Endothelial cell of umbilical vein (primary cell): ENCODE measurements around the gene IRX5. TPM values are rescaled to one million over a fixed set of nuclear protein-coding genes. Genes with fewer than 3 reads are reported as not detected.

ENCODE experiments used
- BruUV-seq: library from RNA; stranded (reverse); fragments of 400-500 nt; replicated peaks from 2 replicates; lab custom pipeline; 2021; lab: Mats Ljungman, UMichigan
- CTCF ChIA-PET: fragments of 300-600, 350-600 bp; sonication (Branson Sonifier 250); formaldehyde crosslinking; loops from one replicate; lab custom pipeline; 2021; ENCODE audit warnings: antibody characterized with exemption, inconsistent platforms; lab: Charles Lee
- POLR2A ChIA-PET: fragments of 300-600, 350-600 bp; sonication (Branson Sonifier 250); formaldehyde crosslinking; loops from one replicate; lab custom pipeline; 2021; ENCODE audit warnings: antibody characterized with exemption, inconsistent platforms; lab: Charles Lee
- DNase-seq: peaks from one replicate; pipeline ENCODE4 v3.0.0-alpha.2; 2011; ENCODE audit warnings: low read depth, low spot score
- FAIRE-seq: peaks from 2 replicates; lab custom pipeline; 2011; peaks lifted over from hg19 to GRCh38; lab: Jason Lieb, UNC
- H2AFZ ChIP-seq: 2 replicates; pipeline ENCODE4 v1.6.0; 2012; ENCODE audit warnings: low read depth, low read length, control low read depth, inconsistent platforms
- H3K27ac ChIP-seq: 2 replicates; pipeline ENCODE4 v1.5.1; 2011; ENCODE audit warnings: low read depth, mild to moderate bottlenecking, control low read depth, low read length, moderate library complexity; ENCODE audit not compliant: insufficient read depth
- H3K27me3 ChIP-seq, 2 experiments: 2 replicates each; pipeline versions ENCODE4 v1.6.0 to v1.6.1; 2011; ENCODE audit warnings: low read length in 2 of 2, mixed read lengths in 1 of 2; ENCODE audit not compliant: control insufficient read depth in 2 of 2, insufficient read depth in 2 of 2
- H3K36me3 ChIP-seq, 2 experiments: 2 replicates in 1 of 2; 3 replicates in 1 of 2; pipeline ENCODE4 v1.5.1; 2011; ENCODE audit warnings: low read length in 2 of 2, mild to moderate bottlenecking in 1 of 2, moderate library complexity in 1 of 2; ENCODE audit not compliant: control insufficient read depth in 2 of 2, insufficient read depth in 2 of 2; ENCODE audit errors: extremely low read depth in 1 of 2
- H3K4me1 ChIP-seq: 3 replicates; pipeline ENCODE4 v1.5.1; 2011; ENCODE audit warnings: mild to moderate bottlenecking, low read length; ENCODE audit not compliant: control insufficient read depth, insufficient read depth; ENCODE audit errors: extremely low read depth
- H3K4me2 ChIP-seq: 2 replicates; pipeline ENCODE4 v1.6.1; 2011; ENCODE audit warnings: low read length, control low read depth, mixed read lengths; ENCODE audit not compliant: insufficient read depth
- H3K4me3 ChIP-seq, 3 experiments: fragments of 200-600 bp in 1 of 3; sonication (generic), shearing (Covaris generic) in 1 of 3; replicated peaks in 1 of 3; 2 replicates each; pipeline ENCODE4 v1.5.1; 2011 to 2016; ENCODE audit warnings: control low read depth in 3 of 3, low read length in 3 of 3, mild to moderate bottlenecking in 2 of 3, inconsistent platforms in 1 of 3, low read depth in 1 of 3, moderate library complexity in 1 of 3; ENCODE audit not compliant: insufficient read depth in 1 of 3
- H3K79me2 ChIP-seq: 2 replicates; pipeline ENCODE4 v1.6.0; 2012; ENCODE audit warnings: low read length, inconsistent platforms; ENCODE audit not compliant: control insufficient read depth, insufficient read depth
- H3K9ac ChIP-seq: replicated peaks from 2 replicates; pipeline ENCODE3; 2011; ENCODE audit warnings: low read length, control low read depth; ENCODE audit not compliant: insufficient read depth; ENCODE audit errors: extremely low read depth
- H3K9me1 ChIP-seq: replicated peaks from 3 replicates; pipeline ENCODE4 v1.6.0; 2011; ENCODE audit warnings: mild to moderate bottlenecking, low read length; ENCODE audit not compliant: control insufficient read depth, insufficient read depth; ENCODE audit errors: extremely low read depth
- H3K9me3 ChIP-seq: replicated peaks from 2 replicates; pipeline ENCODE4 v1.5.1; 2012; ENCODE audit warnings: low read length, inconsistent platforms; ENCODE audit not compliant: control insufficient read depth, insufficient read depth
- H4K20me1 ChIP-seq: replicated peaks from 2 replicates; pipeline ENCODE3; 2011; ENCODE audit warnings: mild to moderate bottlenecking, low read length; ENCODE audit not compliant: control insufficient read depth, insufficient read depth; ENCODE audit errors: extremely low read depth
- CTCF ChIP-seq, 2 donors: IDR thresholded peaks; 1 replicate in 1 of 2; 2 replicates in 1 of 2; pipeline ENCODE4 v1.5.1; 2011; ENCODE audit warnings: low read length in 2 of 2, mild to moderate bottlenecking in 2 of 2, moderate library complexity in 2 of 2, control low read depth in 1 of 2, inconsistent platforms in 1 of 2, low read depth in 1 of 2; ENCODE audit not compliant: insufficient read depth in 1 of 2; ENCODE audit errors: extremely low read depth in 1 of 2
- EZH2 ChIP-seq: IDR thresholded peaks from 2 replicates; pipeline ENCODE4 v1.6.1; 2012; ENCODE audit warnings: borderline replicate concordance, low read depth, mild to moderate bottlenecking, moderate library complexity, low read length, inconsistent platforms; ENCODE audit not compliant: severe bottlenecking
- FOS ChIP-seq: IDR thresholded peaks from 2 replicates; pipeline ENCODE4 v1.6.1; 2011; ENCODE audit warnings: mild to moderate bottlenecking, low read length, moderate library complexity, borderline replicate concordance; ENCODE audit not compliant: insufficient read depth
- GATA2 ChIP-seq: IDR thresholded peaks from 2 replicates; pipeline ENCODE4 v1.7.0; 2011; ENCODE audit warnings: low read depth, mild to moderate bottlenecking, moderate library complexity, mixed read lengths, low read length; ENCODE audit not compliant: insufficient read length, insufficient read depth
- JUN ChIP-seq: IDR thresholded peaks from 2 replicates; pipeline ENCODE4 v1.6.1; 2011; ENCODE audit warnings: borderline replicate concordance, low read depth; ENCODE audit not compliant: insufficient read length, insufficient read depth
- MYC ChIP-seq: IDR thresholded peaks from one replicate; pipeline ENCODE4 v1.6.1; 2011; ENCODE audit warnings: mild to moderate bottlenecking, low read depth, low read length
- POLR2A ChIP-seq: IDR thresholded peaks from 2 replicates; pipeline ENCODE4 v1.6.1; 2012; ENCODE audit warnings: low read depth, mild to moderate bottlenecking, control low read depth, low read length
- POLR2AphosphoS5 ChIP-seq: IDR thresholded peaks from 2 replicates; pipeline ENCODE4 v1.6.1; 2012; ENCODE audit warnings: low read depth, mild to moderate bottlenecking, control low read depth, low read length, moderate library complexity; ENCODE audit not compliant: insufficient read depth
- dilution Hi-C: fragments of 300-500 bp; cut with MboI; formaldehyde crosslinking; loops from one replicate; pipeline ENCODE4 v1.15.0; 2019; ENCODE audit warnings: low sequenced_read_pairs; ENCODE audit not compliant: extremely low pct_ligation_motif_present
- intact Hi-C: fragments of 100-400 bp; cut with micrococcal nuclease; formaldehyde crosslinking; loops from one replicate; pipeline ENCODE4 v1.10.0; 2022
- polyA plus RNA-seq, 4 experiments: library from polyadenylated mRNA; depleted of rRNA in 3 of 4; stranded (reverse) in 3 of 4; unstranded in 1 of 4; fragments of >200 nt; gene quantifications; 2 replicates each; pipeline versions ENCODE4 v1.2.1 to v1.2.3, GENCODE V29; 2011 to 2012; ENCODE audit warnings: missing spikeins in 1 of 4
- total RNA-seq: library from RNA; stranded (reverse); gene quantifications from 2 replicates; pipeline ENCODE4 v1.2.3, GENCODE V29; 2021
- TF ChIP-seq, protein P1 (sequence below): IDR thresholded peaks from 2 replicates; pipeline ENCODE4 v1.6.1; 2011; ENCODE audit not compliant: insufficient read depth, insufficient read length

The IRX5 gene
- total and polyA plus RNA-seq, 2 donors (not counting 3 experiments of a cell fraction or from before 2014, with no cell fraction given) = not detected

DNA sequence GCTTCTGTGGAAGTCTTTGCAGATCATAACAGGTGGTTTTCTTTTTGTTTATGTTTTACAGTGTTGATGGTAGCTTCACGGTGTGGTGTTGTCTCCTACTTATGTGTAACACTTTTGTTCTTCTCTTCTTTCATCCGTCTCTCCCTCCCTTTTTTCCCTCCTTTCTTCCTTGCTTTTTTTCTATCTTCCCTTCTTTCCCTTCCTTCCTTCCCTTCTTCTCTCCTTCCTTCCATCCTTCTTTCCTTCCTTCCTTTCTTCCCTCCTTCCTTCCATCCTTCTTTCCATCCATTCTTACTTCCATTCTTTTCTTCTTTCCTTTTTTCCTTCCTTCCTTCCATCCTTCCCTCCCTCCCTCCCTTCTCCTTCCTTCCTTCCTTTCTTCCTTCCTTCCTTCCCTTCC, 31.4 kb downstream of the IRX5 start:
- Histone ChIP-seq H3K4me2 (no peak overlapping the region), H3K9me3 (no peaks in the 10 kb centered on the region), H3K9me1 (no peaks in the 10 kb centered on the region), H3K4me1 (no peaks in the 10 kb centered on the region), H3K79me2 (no peaks in the 10 kb centered on the region), H3K4me3 (no peak overlapping the region), H2AFZ (no peak overlapping the region), H3K36me3 (no peaks in the 10 kb centered on the region), H4K20me1 (no peaks in the 10 kb centered on the region), H3K9ac (no peak overlapping the region), H3K27ac (no peak overlapping the region), H3K27me3 (no peaks in the 10 kb centered on the region)
- no peak for DNase-seq
- no peak for FAIRE-seq
- TF ChIP-seq, protein P1, sequence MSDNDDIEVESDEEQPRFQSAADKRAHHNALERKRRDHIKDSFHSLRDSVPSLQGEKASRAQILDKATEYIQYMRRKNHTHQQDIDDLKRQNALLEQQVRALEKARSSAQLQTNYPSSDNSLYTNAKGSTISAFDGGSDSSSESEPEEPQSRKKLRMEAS = no peak
- TF ChIP-seq POLR2A (no peak), POLR2AphosphoS5 (no peak), GATA2 (no peak), MYC (no peak), FOS (no peak), EZH2 (no peak), JUN (no peak), CTCF (IDR thresholded peaks at IDR 0.05; ENCODE audit: extremely low read depth in 1 of 2, insufficient read depth in 1 of 2, low read depth in 1 of 2, low read length in 2 of 2) (no peak)
- intact Hi-C loops = no loop called here
- dilution Hi-C loops = no loop called here
- BruUV-seq = no TSS peak
- ChIA-PET CTCF (no interaction called here), POLR2A (no interaction called here)
